ENCODE results near the gene WNT6.

Gene WNT6

DNA sequence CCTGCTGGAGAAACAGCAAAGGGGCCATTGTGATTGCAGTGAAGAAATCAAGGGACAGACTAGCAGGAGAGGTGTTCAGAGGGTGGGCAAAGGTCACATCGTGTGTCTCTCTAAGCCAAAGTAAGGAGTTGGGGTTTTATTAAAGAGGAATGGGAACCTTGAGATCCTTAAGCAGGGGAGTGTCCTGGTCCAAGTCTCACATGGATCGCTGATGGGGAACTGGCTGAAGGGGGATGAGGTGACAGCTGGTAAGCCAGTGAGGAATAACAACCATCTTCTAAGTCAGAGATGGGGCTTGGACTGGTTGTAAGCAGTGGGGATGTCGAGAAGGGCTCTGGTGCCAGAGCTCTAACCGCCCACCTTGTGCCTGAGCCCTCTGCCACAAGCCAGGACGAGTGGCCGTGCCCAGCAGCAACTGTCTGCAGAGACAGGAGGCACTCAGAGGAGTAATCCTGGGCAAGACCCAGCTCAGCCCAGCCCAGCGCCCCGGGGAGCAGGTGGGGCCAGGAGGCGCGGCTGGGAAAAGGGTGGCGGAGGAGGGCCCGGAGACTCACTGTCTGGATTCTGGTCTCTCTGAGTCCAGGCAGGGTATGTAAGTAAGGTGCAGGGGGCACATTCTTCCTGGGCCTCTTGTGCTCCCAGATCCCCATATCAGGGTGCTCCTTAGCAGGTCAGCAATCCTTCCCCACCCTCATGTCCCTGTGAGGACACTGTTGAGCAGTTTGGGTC, 34.7 kb downstream of the WNT6 start:
- no peak for DNase-seq

DNA sequence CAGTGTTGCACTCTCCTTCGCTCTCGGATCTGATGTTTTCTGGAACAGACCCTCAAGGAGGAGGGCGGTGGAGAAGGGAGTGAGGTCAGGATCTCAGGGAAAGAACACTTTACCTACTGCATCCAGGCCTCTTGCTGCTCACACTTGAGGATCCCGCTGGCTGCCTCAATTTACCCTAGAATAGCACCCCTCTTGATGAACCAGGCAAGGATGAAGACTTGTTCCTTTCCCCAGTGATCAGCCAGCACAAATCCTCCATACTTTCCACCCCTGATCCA, 35.2 kb downstream of the WNT6 start:
- no peak for DNase-seq

DNA sequence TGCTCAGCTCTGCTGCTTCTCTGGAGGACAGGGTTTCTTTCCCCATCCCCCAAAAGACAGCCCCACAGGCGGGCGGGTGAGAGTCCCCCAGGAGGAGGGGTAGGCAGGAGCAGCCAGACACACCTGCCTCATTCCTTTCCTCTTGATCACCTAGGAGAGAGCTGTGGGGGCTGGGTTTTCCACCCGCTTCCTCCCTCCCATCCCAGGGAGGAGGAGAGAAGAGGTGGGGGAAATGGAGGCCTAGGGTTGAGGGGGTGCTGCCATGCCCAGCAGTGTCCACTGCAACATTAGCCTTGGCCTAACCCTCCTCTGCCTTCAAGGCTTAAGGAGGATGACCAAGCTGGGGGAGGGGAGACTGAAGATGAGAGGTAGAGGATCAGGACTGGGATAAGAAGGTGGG, 35.7 kb downstream of the WNT6 start:
- DNase-seq, result no peak

DNA sequence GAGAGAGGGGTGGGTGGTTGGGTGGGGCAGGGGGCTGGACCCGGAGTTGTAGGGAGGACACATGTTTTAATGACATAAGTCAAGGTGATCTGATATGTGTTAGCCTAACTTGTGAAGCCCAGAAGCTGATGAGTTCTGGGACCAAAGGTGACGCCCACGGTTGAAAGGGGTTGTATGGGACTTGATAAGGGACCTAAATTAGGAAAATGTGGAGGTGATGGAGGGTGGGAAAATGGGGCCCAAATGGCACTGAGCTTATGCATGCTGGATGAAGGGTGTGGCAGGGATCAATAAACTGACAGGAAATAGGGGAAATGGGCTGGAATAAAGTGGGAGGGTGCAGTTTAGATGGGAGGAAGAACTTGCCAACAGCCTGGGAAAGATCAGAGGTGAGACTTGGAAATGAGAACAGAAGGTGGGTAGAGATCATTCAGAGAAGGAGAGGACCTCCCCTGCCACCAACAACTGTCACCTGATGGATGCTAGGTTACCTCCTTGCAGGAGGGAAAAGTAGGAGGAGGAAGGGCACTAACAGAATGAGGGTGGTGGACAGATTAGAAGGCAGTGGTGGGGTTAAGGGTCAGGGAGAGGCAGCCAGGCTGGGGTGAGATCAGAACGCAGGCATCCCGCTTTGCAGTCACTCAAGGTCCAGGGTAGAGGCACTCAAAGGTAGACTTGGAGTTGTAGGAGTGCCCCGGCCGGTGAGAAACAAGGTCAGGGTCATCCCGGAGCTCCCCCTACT, 36.3 kb downstream of the WNT6 start:
- DNase-seq, result no peak

DNA sequence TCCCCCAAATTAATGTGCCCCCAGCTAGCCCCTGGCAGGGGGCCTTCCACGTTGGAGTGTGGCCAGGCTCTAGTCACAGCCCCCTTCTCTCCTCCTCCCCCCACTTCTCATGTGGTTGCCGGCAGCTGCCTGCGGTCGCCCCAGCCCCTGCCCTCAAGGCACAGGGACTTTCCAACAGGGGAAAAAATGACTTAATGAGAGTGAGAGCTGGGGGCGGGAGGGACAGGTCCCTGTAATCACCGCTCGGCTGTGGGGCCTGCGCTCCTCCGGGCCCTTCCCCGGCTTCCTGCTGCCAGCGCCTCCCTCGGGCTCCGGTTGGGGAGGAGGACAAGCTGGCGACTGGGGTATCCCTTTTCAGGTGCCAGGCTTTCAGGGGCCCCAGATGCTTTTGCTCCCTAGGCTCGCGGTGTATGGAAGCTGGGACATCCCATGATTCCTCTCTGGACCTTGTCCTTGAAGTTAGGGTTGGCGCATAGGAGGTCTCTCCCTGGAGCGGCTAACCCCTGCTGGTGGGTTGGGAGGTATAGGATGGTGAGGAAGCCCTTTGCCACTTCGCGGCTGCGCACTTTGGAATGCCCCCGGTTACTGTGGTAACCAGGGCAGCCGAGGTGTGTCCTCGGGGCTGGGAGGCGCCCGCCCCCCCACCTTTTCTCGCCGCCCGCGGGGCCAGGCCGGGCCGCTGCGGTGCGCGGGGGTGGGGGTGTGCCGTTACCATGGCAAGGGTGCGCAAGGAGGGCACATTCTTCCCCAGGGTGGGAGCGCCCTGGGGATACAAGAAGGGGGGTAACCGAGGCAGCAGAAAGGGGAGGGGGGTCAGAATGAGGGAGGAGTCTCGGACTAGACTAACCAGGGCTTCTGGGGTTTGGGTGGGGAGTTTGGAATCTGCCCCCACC, 37.1 kb downstream of the WNT6 start:
- DNase-seq, result peak in 1 of 2 donors; percentile 27

DNA sequence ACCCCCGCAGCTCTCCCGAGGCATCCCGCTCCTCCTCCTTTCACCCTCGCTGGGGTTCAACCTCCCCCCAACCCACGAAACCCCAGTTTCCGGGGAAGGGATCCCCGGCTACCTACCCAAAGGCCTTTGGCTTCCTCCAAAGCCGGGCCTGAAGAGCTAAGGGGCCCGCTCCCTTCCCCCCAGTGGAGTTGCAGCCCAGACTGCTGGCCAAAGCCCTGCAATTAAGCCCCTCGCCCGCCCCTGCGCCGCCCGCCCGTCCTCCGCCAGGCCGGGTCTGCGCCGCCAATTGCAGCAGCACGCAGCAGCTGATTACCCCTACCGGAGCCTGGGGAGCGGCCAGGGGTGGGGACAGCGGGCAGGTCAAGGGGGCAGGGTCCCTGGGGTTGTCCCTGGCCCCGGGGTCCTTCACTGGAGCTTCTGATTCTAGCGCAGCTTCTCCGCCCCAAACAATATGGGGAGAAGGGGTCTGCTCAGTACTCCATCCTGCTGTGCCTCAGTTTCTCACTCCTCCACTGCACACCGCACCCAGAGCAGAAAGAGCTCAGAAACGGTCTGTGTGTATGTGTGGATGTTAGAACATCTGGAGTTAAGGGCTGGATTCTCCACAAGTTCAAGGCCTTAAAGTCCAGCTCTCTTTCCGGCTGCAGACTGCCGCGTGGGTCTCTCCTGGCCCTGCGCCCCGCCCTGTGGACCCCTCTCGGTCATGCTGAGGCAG, 37.9 kb downstream of the WNT6 start:
- no peak for DNase-seq

DNA sequence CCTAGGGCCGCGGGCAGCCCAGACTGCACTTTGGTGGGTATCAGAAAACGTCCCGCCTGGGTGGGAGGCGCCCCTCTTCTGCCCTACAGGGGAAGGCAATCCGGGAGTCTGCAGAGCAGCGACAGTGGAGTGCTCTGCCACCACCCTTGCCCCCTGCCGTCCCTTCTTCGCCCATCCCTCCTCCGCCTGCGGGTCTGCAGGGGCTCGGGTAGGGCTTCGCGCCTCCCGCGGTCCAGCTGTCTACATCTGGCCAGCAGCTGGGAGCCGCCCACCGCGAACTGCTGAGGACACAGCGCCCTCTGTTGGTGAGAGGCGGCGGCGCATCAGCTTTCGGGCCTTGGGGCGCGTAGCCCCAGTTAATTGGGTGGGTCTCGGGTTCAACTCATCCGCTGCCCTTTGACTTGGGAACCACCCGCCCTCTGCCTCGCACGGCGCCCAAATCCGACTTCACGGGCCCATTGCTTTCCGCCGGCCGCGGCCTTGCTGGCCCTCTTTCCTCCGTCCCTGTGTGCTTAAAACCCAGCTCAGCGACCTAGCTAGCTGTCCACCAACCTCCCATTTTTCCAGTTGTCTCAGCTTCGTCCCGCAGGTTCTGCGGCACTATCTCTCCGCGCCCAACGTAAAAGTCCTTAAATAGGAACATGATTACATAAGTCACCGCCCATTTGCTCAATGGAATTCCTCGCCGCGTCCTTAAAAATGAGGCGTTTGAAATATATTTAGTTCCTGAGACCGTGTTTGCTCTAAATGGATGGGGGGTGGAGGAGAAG, 38.7 kb downstream of the WNT6 start:
- peak; percentile 42 to 58 for DNase-seq

DNA sequence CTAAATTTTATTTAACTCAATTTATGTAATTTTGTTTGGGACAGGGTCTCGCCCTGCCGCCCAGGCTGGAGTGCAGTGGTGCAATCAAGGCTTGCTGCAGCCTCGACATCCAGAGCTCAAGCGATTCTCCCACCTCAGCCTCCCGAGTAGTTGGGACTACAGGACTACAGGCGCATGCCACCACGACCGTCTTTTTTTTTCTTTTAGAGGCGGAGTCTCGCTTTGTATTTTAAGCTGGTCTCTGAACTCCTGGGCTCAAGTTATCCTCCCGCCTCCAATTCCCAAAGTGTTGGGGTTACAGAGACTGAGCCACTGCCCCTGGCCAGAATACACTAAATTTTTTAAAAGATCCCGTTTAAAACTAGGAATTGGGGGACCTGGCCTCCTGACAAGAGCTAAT, 39.5 kb downstream of the WNT6 start:
- DNase-seq, result no peak

DNA sequence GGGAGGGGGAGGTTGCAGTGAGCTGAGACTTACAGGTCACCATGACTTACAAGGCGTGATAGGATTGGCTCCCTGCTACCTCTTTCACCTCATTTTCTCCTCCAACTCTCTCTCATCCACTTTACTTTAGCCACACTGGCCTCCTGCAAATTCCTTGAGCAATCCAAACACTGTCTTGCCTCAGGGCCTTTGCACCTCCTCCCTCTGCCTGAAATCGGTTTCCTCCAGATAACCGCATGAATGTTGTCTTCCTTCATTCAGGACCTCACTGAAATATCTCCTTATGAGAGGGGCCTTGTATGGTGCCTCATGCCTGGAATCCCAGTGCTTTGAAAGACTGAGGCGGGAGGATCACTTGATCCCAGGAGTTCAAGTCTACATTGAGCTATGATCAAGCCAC, 42.8 kb downstream of the WNT6 start:
- no peak for DNase-seq

DNA sequence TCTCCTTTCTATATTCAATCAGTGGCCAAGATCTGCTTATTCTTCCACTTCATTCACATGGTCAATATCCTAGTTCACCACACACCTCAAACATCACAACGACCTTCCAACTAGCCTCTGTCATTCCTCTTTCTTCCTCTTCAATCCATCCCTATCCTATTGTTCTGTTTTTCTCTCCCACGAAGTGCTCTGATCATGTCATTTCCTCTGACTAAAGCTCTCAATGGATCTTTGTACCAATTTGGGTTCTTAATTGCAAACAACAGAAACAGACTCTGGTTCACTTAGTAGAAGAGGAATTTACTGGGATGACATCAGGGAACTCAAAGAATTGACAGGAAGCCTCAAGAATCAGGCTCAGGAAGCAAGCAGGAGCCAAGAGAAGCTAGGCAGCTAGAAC, 44.6 kb downstream of the WNT6 start:
- no peak for DNase-seq

DNA sequence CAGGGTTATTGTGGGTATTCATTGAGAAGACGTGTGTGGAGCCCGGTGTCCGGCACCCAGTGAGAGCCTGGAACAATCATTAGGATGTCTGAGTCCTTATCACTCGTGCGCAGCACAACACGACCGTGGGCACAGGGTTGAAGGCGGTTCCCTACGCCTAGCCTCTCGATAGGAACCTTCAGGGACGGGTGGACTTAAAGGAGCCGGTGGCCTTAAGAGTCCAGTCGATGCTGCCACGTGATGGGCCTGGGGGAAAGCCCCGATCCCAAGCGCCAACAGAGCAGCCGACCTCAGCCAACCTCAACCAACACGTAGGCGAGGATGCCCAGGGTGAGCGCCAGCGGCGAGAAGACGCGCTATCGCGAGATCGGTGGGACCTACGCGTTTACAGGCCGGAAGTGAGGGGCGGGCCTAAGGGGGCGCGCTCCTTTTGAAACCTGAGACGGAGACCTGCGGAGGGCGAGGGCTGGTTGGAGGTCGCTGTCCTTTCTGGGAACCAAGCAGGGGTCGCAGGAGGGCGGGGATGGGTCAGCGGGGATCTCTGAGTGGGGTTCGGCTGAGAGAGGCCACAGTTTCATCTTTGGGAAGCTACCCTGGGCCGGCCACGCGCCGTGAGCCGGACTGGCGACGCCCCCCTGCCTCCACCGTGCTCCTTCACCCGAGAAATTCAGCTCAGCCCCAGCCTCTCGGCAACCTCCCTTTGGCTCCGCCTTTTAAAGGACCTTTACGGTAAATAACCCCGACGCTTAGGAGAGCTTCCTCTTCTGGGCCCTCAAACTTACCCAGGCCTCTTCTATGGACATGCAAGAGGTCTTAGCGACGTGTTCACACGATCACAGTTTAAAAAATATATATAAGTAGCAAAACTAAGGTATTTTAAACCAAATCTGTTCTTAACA, 49.4 kb downstream of the WNT6 start:
- DNase-seq, result peak; percentile 86 to 94

DNA sequence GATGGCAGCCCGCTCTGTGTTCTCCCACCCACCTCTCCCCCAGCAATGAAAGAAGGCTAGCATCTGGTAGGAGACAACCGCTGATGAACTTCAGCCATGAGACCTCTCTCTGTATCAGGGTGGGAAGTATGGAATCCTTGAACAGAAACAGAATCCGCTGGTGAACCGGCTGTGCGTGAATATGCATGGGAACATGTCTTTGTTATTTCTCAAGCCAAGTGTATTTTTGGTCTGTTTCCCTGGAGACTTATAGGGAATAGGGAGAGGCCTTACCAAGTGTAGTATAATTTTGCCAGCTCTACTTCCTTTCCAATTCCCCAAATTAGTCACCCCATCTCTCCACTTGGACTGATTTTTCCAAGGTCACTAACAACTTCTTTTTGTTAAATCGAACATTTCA, 51.1 kb downstream of the WNT6 start:
- no peak for DNase-seq

DNA sequence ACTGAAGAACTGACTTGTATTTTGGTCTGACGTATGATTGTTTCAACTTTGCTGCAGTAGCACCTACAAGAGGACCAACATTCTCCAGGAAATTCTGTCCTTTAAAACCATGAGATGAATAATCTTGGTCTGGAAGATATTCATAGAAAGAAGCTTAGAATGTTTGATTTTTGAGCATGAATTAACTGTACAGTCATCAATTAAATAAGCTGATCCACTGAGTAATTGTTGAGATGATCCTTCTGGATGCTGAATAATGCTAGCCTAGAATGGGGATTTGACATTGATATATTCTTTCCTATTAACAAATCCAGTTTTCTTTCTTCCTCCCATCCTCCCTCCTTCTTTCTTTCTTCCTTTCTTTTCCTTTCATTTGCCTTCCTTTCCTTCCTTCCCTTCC, 60.9 kb downstream of the WNT6 start:
- DNase-seq, result no peak

Data from inflammatory macrophage (primary cell).